Neural cell (in vitro differentiated cells): ENCODE data around the gene ARHGAP6. TPM values are rescaled to one million over a fixed set of nuclear protein-coding genes. Genes with fewer than 3 reads are reported as not detected.

Experiments used
- H2AFZ ChIP-seq: fragments of 200-600, 300-800 bp; sonication (generic), shearing (Covaris generic); 2 replicates; pipeline ENCODE4 v1.6.0; 2014; ENCODE audit warnings: low read depth, mild to moderate bottlenecking, antibody characterized with exemption, low read length, moderate library complexity
- H3F3A ChIP-seq: fragments of 200-600 bp; shearing (Covaris generic); 2 replicates; pipeline ENCODE4 v1.6.1; 2016; ENCODE audit warnings: mild to moderate bottlenecking, moderate library complexity, mixed read lengths, antibody characterized with exemption, low read length; ENCODE audit not compliant: insufficient read depth, poor library complexity, severe bottlenecking
- H3K27ac ChIP-seq: fragments of 200-600, 300-800 bp; sonication (generic), shearing (Covaris generic); 2 replicates; pipeline ENCODE4 v1.5.1; 2014; ENCODE audit warnings: mild to moderate bottlenecking, low read length, moderate library complexity
- H3K27me3 ChIP-seq: fragments of 300-800, 200-600 bp; sonication (generic), shearing (Covaris generic); 2 replicates; pipeline ENCODE4 v1.6.0; 2014; ENCODE audit warnings: mild to moderate bottlenecking, low read depth, low read length, moderate library complexity; ENCODE audit not compliant: insufficient read depth
- H3K36me3 ChIP-seq: fragments of 300-800, 200-600 bp; sonication (generic), shearing (Covaris generic); 2 replicates; pipeline ENCODE4 v1.5.1; 2014; ENCODE audit warnings: mild to moderate bottlenecking, antibody characterized with exemption, low read length, moderate library complexity; ENCODE audit not compliant: insufficient read depth
- H3K4me2 ChIP-seq: fragments of 300-800, 200-600 bp; sonication (generic), shearing (Covaris generic); 2 replicates; pipeline ENCODE4 v1.6.0; 2014; ENCODE audit warnings: mild to moderate bottlenecking, low read length
- H3K4me3 ChIP-seq: fragments of 300-800, 200-600 bp; sonication (generic), shearing (Covaris generic); 2 replicates; pipeline ENCODE4 v1.5.1; 2014; ENCODE audit warnings: mild to moderate bottlenecking, low read length, moderate library complexity
- H3K79me2 ChIP-seq: fragments of 200-600 bp; shearing (Covaris generic); replicated peaks from 2 replicates; pipeline ENCODE4 v1.6.0; 2014; ENCODE audit warnings: mild to moderate bottlenecking, low read length, moderate library complexity; ENCODE audit not compliant: insufficient read depth
- H3K9ac ChIP-seq: fragments of 300-800, 200-600 bp; sonication (generic), shearing (Covaris generic); 2 replicates; pipeline ENCODE4 v1.6.1; 2016; ENCODE audit warnings: mild to moderate bottlenecking, low read length, mixed read lengths
- H3K9me2 ChIP-seq: fragments of 200-600 bp; shearing (Covaris generic); 2 replicates; pipeline ENCODE4 v1.6.1; 2016; ENCODE audit warnings: mild to moderate bottlenecking, low read length, mixed read lengths; ENCODE audit not compliant: insufficient read depth
- H3K9me3 ChIP-seq: fragments of 200-600, 300-800 bp; sonication (generic), shearing (Covaris generic); 2 replicates; pipeline ENCODE4 v1.6.1; 2016; ENCODE audit warnings: mild to moderate bottlenecking, mixed run types, low read length, moderate library complexity, mixed read lengths
- H4K20me1 ChIP-seq: fragments of 200-600 bp; shearing (Covaris generic); 2 replicates; pipeline ENCODE4 v1.6.1; 2016; ENCODE audit warnings: mild to moderate bottlenecking, mixed run types; ENCODE audit not compliant: insufficient read depth
- CTCF ChIP-seq: fragments of 450-650 bp; IDR thresholded peaks from 2 replicates; pipeline ENCODE4 v1.5.1; 2014; ENCODE audit warnings: antibody characterized with exemption, mild to moderate bottlenecking, moderate library complexity; ENCODE audit not compliant: poor library complexity, severe bottlenecking
- EP300 ChIP-seq: fragments of 450-650 bp; conservative IDR thresholded peaks from 2 replicates; pipeline ENCODE4 v1.6.1; 2014; ENCODE audit warnings: antibody characterized with exemption, mild to moderate bottlenecking, moderate library complexity; ENCODE audit not compliant: poor library complexity, severe bottlenecking
- EZH2 ChIP-seq: fragments of 200-600, 300-800 bp; shearing (Covaris generic), sonication (generic); IDR thresholded peaks from 2 replicates; pipeline ENCODE4 v1.6.1; 2014; ENCODE audit warnings: antibody characterized with exemption, low read length, borderline replicate concordance, mild to moderate bottlenecking; ENCODE audit not compliant: insufficient read depth, poor library complexity, severe bottlenecking
- MXI1 ChIP-seq: fragments of 450-650 bp; conservative IDR thresholded peaks from 2 replicates; pipeline ENCODE4 v1.6.1; 2014; ENCODE audit warnings: antibody characterized with exemption, mild to moderate bottlenecking; ENCODE audit not compliant: poor library complexity, severe bottlenecking
- POLR2AphosphoS5 ChIP-seq: IDR thresholded peaks from 2 replicates; pipeline ENCODE4 v1.6.1; 2012
- RAD21 ChIP-seq: fragments of 450-650 bp; conservative IDR thresholded peaks from 2 replicates; pipeline ENCODE4 v1.6.1; 2014; ENCODE audit warnings: antibody characterized with exemption, mild to moderate bottlenecking, moderate library complexity
- REST ChIP-seq: IDR thresholded peaks from 2 replicates; pipeline ENCODE4 v1.6.1; 2012; ENCODE audit warnings: borderline replicate concordance
- SMC3 ChIP-seq: fragments of 450-650 bp; conservative IDR thresholded peaks from 2 replicates; pipeline ENCODE4 v1.6.1; 2014; ENCODE audit warnings: antibody characterized with exemption, mild to moderate bottlenecking, moderate library complexity; ENCODE audit not compliant: poor library complexity
- TAF1 ChIP-seq: IDR thresholded peaks from 2 replicates; pipeline ENCODE4 v1.6.1; 2012; ENCODE audit warnings: low read depth
- polyA plus RNA-seq: library from polyadenylated mRNA; depleted of rRNA; stranded (reverse); fragments of >200 nt; gene quantifications from 2 replicates; pipeline ENCODE4 v1.2.3, GENCODE V29; 2014

Gene ARHGAP6
- polyA plus RNA-seq, 1 donor from 2014 or later = 0.40 TPM

- TF ChIP-seq POLR2AphosphoS5 (no peak), MXI1 (no peak)
- H3K9ac ChIP-seq = no peak overlapping the region
These were observed 343.7 kb downstream of the ARHGAP6 start for GRCh38 chrX:11321986-11322385.

GRCh38 chrX:11319806-11320520, 345.8 kb downstream of the ARHGAP6 start:
- Histone ChIP-seq H3K36me3 (no peaks in the 10 kb centered on the region), H2AFZ (no peak overlapping the region), H3K9me2 (no peaks in the 10 kb centered on the region), H3K9ac (no peak overlapping the region), H3F3A (no peaks in the 10 kb centered on the region), H3K79me2 (no peaks in the 10 kb centered on the region), H4K20me1 (no peaks in the 10 kb centered on the region), H3K4me3 (no peak overlapping the region), H3K4me2 (no peak overlapping the region), H3K9me3 (no peaks in the 10 kb centered on the region), H3K27ac (no peak overlapping the region), H3K27me3 (no peaks in the 10 kb centered on the region)
- TF ChIP-seq RAD21 (no peak), MXI1 (no peak), SMC3 (no peak), CTCF (no peak), POLR2AphosphoS5 (no peak), EZH2 (no peak), REST (no peak), EP300 (no peak), TAF1 (no peak)

More at GRCh38 chrX:11321986-11322385, 343.7 kb downstream of the ARHGAP6 start:
- Histone ChIP-seq H2AFZ (no peak overlapping the region), H3K27ac (no peak overlapping the region), H3K27me3 (no peaks in the 10 kb centered on the region), H4K20me1 (no peaks in the 10 kb centered on the region), H3K79me2 (no peaks in the 10 kb centered on the region), H3F3A (no peaks in the 10 kb centered on the region), H3K4me2 (no peak overlapping the region), H3K36me3 (no peaks in the 10 kb centered on the region), H3K9me3 (no peaks in the 10 kb centered on the region), H3K9me2 (no peaks in the 10 kb centered on the region), H3K4me3 (no peak overlapping the region)
